IMR-90 (cell line): ENCODE measurements around the gene NUAK1. TPM values are rescaled to one million over a fixed set of nuclear protein-coding genes. Genes with fewer than 3 reads are reported as not detected.

Experiments used
- ATAC-seq: fragments of 200-7000 bp; cut with Tn5 transposase; 2 replicates; pipeline ENCODE4 v1.9.1; 2020; ENCODE audit warnings: low read depth, mild to moderate bottlenecking, moderate library complexity
- BruUV-seq: library from RNA; stranded (reverse); fragments of 400-500 nt; replicated peaks from 2 replicates; lab custom pipeline; 2021; lab: Mats Ljungman, UMichigan
- CTCF ChIA-PET: fragments of 300-600 bp; formaldehyde crosslinking; extraction: SDS; loops from one replicate; lab custom pipeline; 2021; ENCODE audit warnings: antibody characterized with exemption; lab: Yijun Ruan, JAX
- POLR2A ChIA-PET: fragments of 300-600 bp; sonication (Branson Sonifier 250); formaldehyde crosslinking; loops from one replicate; lab custom pipeline; 2022; ENCODE audit warnings: antibody characterized with exemption; ENCODE audit not compliant: unreplicated experiment; lab: Charles Lee
- DNase-seq: peaks from one replicate; pipeline ENCODE4 v3.0.0; 2013
- H2AFZ ChIP-seq: replicated peaks from 2 replicates; pipeline ENCODE3; 2013; ENCODE audit warnings: low read length, mild to moderate bottlenecking; ENCODE audit not compliant: poor library complexity
- H2AK5ac ChIP-seq: 2 replicates; pipeline ENCODE4 v1.6.1; 2013; ENCODE audit warnings: low read depth, low read length, inconsistent platforms
- H2AK9ac ChIP-seq: replicated peaks from 2 replicates; pipeline ENCODE3; 2013; ENCODE audit warnings: mild to moderate bottlenecking, low read depth, low read length, moderate library complexity; ENCODE audit not compliant: poor library complexity
- H2BK120ac ChIP-seq: 2 replicates; pipeline ENCODE4 v1.6.1; 2013; ENCODE audit warnings: low read depth, low read length, inconsistent platforms
- H2BK15ac ChIP-seq: 3 replicates; pipeline ENCODE4 v1.6.1; 2013; ENCODE audit warnings: low read depth, low read length, inconsistent platforms
- H2BK20ac ChIP-seq: 2 replicates; pipeline ENCODE4 v1.6.1; 2013; ENCODE audit warnings: low read depth, mild to moderate bottlenecking, inconsistent platforms, low read length, moderate library complexity
- H2BK5ac ChIP-seq: 2 replicates; pipeline ENCODE4 v1.6.1; 2013; ENCODE audit warnings: mild to moderate bottlenecking, low read depth, low read length, inconsistent platforms; ENCODE audit not compliant: poor library complexity, severe bottlenecking
- H3K14ac ChIP-seq: replicated peaks from 2 replicates; pipeline ENCODE4 v1.6.1; 2013; ENCODE audit warnings: low read depth, low read length, inconsistent platforms
- H3K18ac ChIP-seq: 2 replicates; pipeline ENCODE4 v1.6.1; 2013; ENCODE audit warnings: low read depth, low read length, control low read depth
- H3K23ac ChIP-seq: 2 replicates; pipeline ENCODE4 v1.6.1; 2013; ENCODE audit warnings: low read depth, low read length, inconsistent platforms
- H3K27ac ChIP-seq: 2 replicates; pipeline ENCODE4 v1.5.1; 2013; ENCODE audit warnings: mild to moderate bottlenecking, control low read depth, low read length; ENCODE audit not compliant: insufficient read depth
- H3K27me3 ChIP-seq: 2 replicates; pipeline ENCODE4 v1.6.1; 2013; ENCODE audit warnings: low read length; ENCODE audit not compliant: control insufficient read depth, insufficient read depth
- H3K36me3 ChIP-seq: 2 replicates; pipeline ENCODE4 v1.6.1; 2013; ENCODE audit warnings: low read length, mixed read lengths; ENCODE audit not compliant: control insufficient read depth, insufficient read depth
- H3K4ac ChIP-seq: 2 replicates; pipeline ENCODE4 v1.6.1; 2013; ENCODE audit warnings: low read depth, low read length, inconsistent platforms
- H3K4me1 ChIP-seq: 2 replicates; pipeline ENCODE4 v1.6.1; 2013; ENCODE audit warnings: low read length, mixed read lengths; ENCODE audit not compliant: control insufficient read depth, insufficient read depth
- H3K4me2 ChIP-seq: 2 replicates; pipeline ENCODE4 v1.6.1; 2013; ENCODE audit warnings: low read depth, mild to moderate bottlenecking, control low read depth, low read length, moderate library complexity
- H3K4me3 ChIP-seq: 2 replicates; pipeline ENCODE4 v1.5.1; 2013; ENCODE audit warnings: low read depth, mild to moderate bottlenecking, control low read depth, low read length, moderate library complexity; ENCODE audit not compliant: insufficient read depth
- H3K56ac ChIP-seq: 2 replicates; pipeline ENCODE4 v1.6.1; 2013; ENCODE audit warnings: low read length, inconsistent platforms; ENCODE audit not compliant: insufficient read depth; ENCODE audit errors: extremely low read depth
- H3K79me1 ChIP-seq, 2 experiments: 2 replicates each; pipeline ENCODE4 v1.6.1; 2013; ENCODE audit warnings: low read length in 2 of 2, inconsistent platforms in 1 of 2, low read depth in 1 of 2
- H3K9ac ChIP-seq: 2 replicates; pipeline ENCODE4 v1.6.1; 2013; ENCODE audit warnings: low read depth, low read length, control low read depth
- H3K9me1 ChIP-seq: 2 replicates; pipeline ENCODE4 v1.6.1; 2013; ENCODE audit warnings: low read length, inconsistent platforms; ENCODE audit not compliant: insufficient read depth
- H3K9me3 ChIP-seq: 2 replicates; pipeline ENCODE4 v1.6.1; 2013; ENCODE audit warnings: low read length; ENCODE audit not compliant: control insufficient read depth, insufficient read depth
- H4K20me1 ChIP-seq: 2 replicates; pipeline ENCODE4 v1.6.1; 2013; ENCODE audit warnings: low read length, inconsistent platforms; ENCODE audit not compliant: insufficient read depth
- H4K5ac ChIP-seq: 2 replicates; pipeline ENCODE4 v1.6.1; 2013; ENCODE audit warnings: mild to moderate bottlenecking, low read depth, low read length, control low read depth
- H4K8ac ChIP-seq, 2 experiments: 2 replicates each; pipeline ENCODE4 v1.6.1; 2013; ENCODE audit warnings: low read depth in 2 of 2, low read length in 2 of 2, control low read depth in 1 of 2, inconsistent platforms in 1 of 2
- H4K91ac ChIP-seq: 2 replicates; pipeline ENCODE4 v1.6.1; 2013; ENCODE audit warnings: low read depth, low read length, inconsistent platforms; ENCODE audit not compliant: insufficient read depth
- BHLHE40 ChIP-seq: fragments of 150-350 bp; IDR thresholded peaks from 2 replicates; pipeline ENCODE4 v1.6.1; 2016; ENCODE audit warnings: mild to moderate bottlenecking, low read depth, low read length
- CEBPB ChIP-seq: IDR thresholded peaks from 2 replicates; pipeline ENCODE4 v1.6.1; 2012; ENCODE audit warnings: low read depth, low read length, improper control_type of control experiment
- CHD1 ChIP-seq: IDR thresholded peaks from 2 replicates; pipeline ENCODE4 v1.6.1; 2012; ENCODE audit warnings: low read depth, low read length, improper control_type of control experiment
- FOS ChIP-seq: fragments of 150-350 bp; IDR thresholded peaks from 2 replicates; pipeline ENCODE4 v1.6.1; 2016; ENCODE audit warnings: low read depth, low read length
- MAFK ChIP-seq: IDR thresholded peaks from 2 replicates; pipeline ENCODE4 v1.6.1; 2012; ENCODE audit warnings: low read depth, low read length, improper control_type of control experiment
- MAZ ChIP-seq: IDR thresholded peaks from 2 replicates; pipeline ENCODE4 v1.6.1; 2012; ENCODE audit warnings: low read depth, mild to moderate bottlenecking, low read length, improper control_type of control experiment, moderate library complexity, borderline replicate concordance
- POLR2A ChIP-seq: IDR thresholded peaks from 2 replicates; pipeline ENCODE4 v1.6.1; 2012; ENCODE audit warnings: mild to moderate bottlenecking, low read depth, low read length
- RCOR1 ChIP-seq: IDR thresholded peaks from 2 replicates; pipeline ENCODE4 v1.6.1; 2012; ENCODE audit warnings: mild to moderate bottlenecking, low read length, improper control_type of control experiment; ENCODE audit not compliant: insufficient replicate concordance
- RFX5 ChIP-seq: IDR thresholded peaks from 2 replicates; pipeline ENCODE4 v1.8.0; 2012; ENCODE audit warnings: low read depth, mild to moderate bottlenecking, low read length, moderate library complexity
- SMC3 ChIP-seq: fragments of 150-350 bp; IDR thresholded peaks from 2 replicates; pipeline ENCODE4 v1.6.1; 2016; ENCODE audit warnings: low read depth, mild to moderate bottlenecking, antibody characterized with exemption, low read length, moderate library complexity
- WGBS, 2 experiments: methylation state at CpG; one replicate each; pipeline versions ENCODE4 v1.1.5 to v1.1.7; 2013; ENCODE audit warnings: missing lambda C conversion rate in 2 of 2; ENCODE audit not compliant: insufficient read length in 1 of 2; ENCODE audit errors: extremely low coverage in 2 of 2; 5-methylcytosine and 5-hydroxymethylcytosine counted together
- dilution Hi-C: fragments of 300-500 bp; cut with HindIII; formaldehyde crosslinking; loops from one replicate; pipeline ENCODE4 v1.14.3; 2018; ENCODE audit warnings: low sequenced_read_pairs; ENCODE audit not compliant: unreplicated experiment
- in situ Hi-C: fragments of 300-500 bp; cut with MboI; formaldehyde crosslinking; loops from 3 replicates; pipeline ENCODE4 v1.14.3; 2019; ENCODE audit warnings: low sequenced_read_pairs, inconsistent platforms, mixed read lengths
- intact Hi-C: fragments of 100-400 bp; cut with micrococcal nuclease; formaldehyde crosslinking; loops from 2 replicates; pipeline ENCODE4 v1.10.0; 2022
- polyA plus RNA-seq, 3 experiments: library from polyadenylated mRNA; depleted of rRNA; stranded (reverse); fragments of >200 nt; gene quantifications; 2 replicates each; pipeline ENCODE4 v1.2.3, GENCODE V29; 2012; ENCODE audit warnings: low replicate concordance in 1 of 3
- total RNA-seq: library from RNA; depleted of rRNA; stranded (reverse); fragments of >200 nt; gene quantifications from 2 replicates; pipeline ENCODE4 v1.2.3, GENCODE V29; 2012
- TF ChIP-seq, protein P1 (sequence below): fragments of 150-350 bp; IDR thresholded peaks from 2 replicates; pipeline ENCODE4 v1.6.1; 2017; ENCODE audit warnings: mild to moderate bottlenecking, antibody characterized with exemption, low read length, low read depth
- TF ChIP-seq, protein P2 (sequence below): fragments of 150-350 bp; IDR thresholded peaks from 2 replicates; pipeline ENCODE4 v1.6.1; 2016; ENCODE audit warnings: low read depth, mild to moderate bottlenecking, low read length, moderate library complexity, borderline replicate concordance
- TF ChIP-seq, protein P3 (sequence below): conservative IDR thresholded peaks from 2 replicates; pipeline ENCODE4 v1.5.1; 2012; ENCODE audit warnings: mild to moderate bottlenecking, low read depth, low read length, improper control_type of control experiment

The NUAK1 gene
- total and polyA plus RNA-seq, 2 of the 4 experiments (the other 2 are of a cell fraction): 4.8 to 8.8 TPM

DNA sequence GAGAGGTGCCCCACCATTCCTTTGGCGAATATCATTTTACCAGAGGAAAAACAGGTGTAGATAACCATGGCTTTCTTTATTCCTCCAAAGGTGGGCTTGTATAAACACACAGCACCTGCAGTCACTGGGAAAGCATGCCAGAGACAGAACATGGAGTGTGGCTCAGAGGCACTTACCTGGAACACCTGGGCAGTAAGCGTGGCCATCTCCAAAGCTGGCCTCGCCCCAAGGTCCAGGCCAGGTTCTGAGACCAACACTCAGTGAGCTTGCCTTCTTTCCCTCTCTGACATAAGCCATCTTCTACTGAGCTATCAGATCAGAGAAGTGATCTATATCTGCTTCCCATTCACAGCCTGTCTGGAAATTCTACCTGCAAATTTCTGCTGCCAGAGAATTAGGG lies 70.5 kb downstream of the NUAK1 start:
- CTCF ChIA-PET: interaction anchor here (0.7 to 0.9 kb wide), 2 partner anchors 9 to 889 kb away, joined by 3 to 6 read pairs; no protein-coding TSS in a partner anchor
- no peak overlapping the region for H3K4me3 ChIP-seq

More for the DNA sequence above, 70.5 kb downstream of the NUAK1 start:
- in situ Hi-C loops: no loop called here
- ATAC-seq: no peak
- no peak overlapping the region for H4K5ac ChIP-seq
- H3K4me1 ChIP-seq: peaks cover 11% of the 10 kb centered on the region
- H3K9me1 ChIP-seq: peaks cover 22% of the 10 kb centered on the region
- H3K18ac ChIP-seq: no peak overlapping the region
- peaks cover 7 to 32% of the 10 kb centered on the region in 2 experiments; a peak in 3 of 4 replicates for H3K79me1 ChIP-seq
- no TSS peak for BruUV-seq
- H3K9ac ChIP-seq: no peak overlapping the region
- no peak overlapping the region for H2AK9ac ChIP-seq
- intact Hi-C loops: no loop called here
- dilution Hi-C loops: no loop called here
- no peak for TF ChIP-seq SMC3
- TF ChIP-seq, protein P1, sequence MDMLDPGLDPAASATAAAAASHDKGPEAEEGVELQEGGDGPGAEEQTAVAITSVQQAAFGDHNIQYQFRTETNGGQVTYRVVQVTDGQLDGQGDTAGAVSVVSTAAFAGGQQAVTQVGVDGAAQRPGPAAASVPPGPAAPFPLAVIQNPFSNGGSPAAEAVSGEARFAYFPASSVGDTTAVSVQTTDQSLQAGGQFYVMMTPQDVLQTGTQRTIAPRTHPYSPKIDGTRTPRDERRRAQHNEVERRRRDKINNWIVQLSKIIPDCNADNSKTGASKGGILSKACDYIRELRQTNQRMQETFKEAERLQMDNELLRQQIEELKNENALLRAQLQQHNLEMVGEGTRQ: no peak
- TF ChIP-seq RFX5: no peak
- no peak for TF ChIP-seq BHLHE40
- TF ChIP-seq MAZ: no peak
- TF ChIP-seq CHD1: no peak
- no peak for TF ChIP-seq FOS
- TF ChIP-seq, protein P2, sequence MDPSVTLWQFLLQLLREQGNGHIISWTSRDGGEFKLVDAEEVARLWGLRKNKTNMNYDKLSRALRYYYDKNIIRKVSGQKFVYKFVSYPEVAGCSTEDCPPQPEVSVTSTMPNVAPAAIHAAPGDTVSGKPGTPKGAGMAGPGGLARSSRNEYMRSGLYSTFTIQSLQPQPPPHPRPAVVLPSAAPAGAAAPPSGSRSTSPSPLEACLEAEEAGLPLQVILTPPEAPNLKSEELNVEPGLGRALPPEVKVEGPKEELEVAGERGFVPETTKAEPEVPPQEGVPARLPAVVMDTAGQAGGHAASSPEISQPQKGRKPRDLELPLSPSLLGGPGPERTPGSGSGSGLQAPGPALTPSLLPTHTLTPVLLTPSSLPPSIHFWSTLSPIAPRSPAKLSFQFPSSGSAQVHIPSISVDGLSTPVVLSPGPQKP: no peak
- TF ChIP-seq POLR2A: no peak
- no peak for TF ChIP-seq RCOR1
- TF ChIP-seq, protein P3, sequence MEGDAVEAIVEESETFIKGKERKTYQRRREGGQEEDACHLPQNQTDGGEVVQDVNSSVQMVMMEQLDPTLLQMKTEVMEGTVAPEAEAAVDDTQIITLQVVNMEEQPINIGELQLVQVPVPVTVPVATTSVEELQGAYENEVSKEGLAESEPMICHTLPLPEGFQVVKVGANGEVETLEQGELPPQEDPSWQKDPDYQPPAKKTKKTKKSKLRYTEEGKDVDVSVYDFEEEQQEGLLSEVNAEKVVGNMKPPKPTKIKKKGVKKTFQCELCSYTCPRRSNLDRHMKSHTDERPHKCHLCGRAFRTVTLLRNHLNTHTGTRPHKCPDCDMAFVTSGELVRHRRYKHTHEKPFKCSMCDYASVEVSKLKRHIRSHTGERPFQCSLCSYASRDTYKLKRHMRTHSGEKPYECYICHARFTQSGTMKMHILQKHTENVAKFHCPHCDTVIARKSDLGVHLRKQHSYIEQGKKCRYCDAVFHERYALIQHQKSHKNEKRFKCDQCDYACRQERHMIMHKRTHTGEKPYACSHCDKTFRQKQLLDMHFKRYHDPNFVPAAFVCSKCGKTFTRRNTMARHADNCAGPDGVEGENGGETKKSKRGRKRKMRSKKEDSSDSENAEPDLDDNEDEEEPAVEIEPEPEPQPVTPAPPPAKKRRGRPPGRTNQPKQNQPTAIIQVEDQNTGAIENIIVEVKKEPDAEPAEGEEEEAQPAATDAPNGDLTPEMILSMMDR: no peak
- no peak for TF ChIP-seq MAFK
- TF ChIP-seq CEBPB: no peak
- H3K14ac ChIP-seq: no peak overlapping the region
- no CpG with 5 or more reads among the region's 3 CpGs for WGBS, 2 experiments
- H4K91ac ChIP-seq: no peak overlapping the region
- no peak overlapping the region for H3K56ac ChIP-seq
- H3K9me3 ChIP-seq: no peaks in the 10 kb centered on the region
- H4K20me1 ChIP-seq: no peaks in the 10 kb centered on the region
- no peak overlapping the region for H2AK5ac ChIP-seq
- H3K27ac ChIP-seq: no peak overlapping the region
- no peak overlapping the region for H4K8ac ChIP-seq
- H2BK120ac ChIP-seq: no peak overlapping the region
- no peak overlapping the region for H3K4me2 ChIP-seq
- DNase-seq: no peak
- no peaks in the 10 kb centered on the region for H3K27me3 ChIP-seq
- POLR2A ChIA-PET: no interaction called here
- no peak overlapping the region for H2AFZ ChIP-seq
- no peak overlapping the region for H2BK20ac ChIP-seq
- no peak overlapping the region for H2BK5ac ChIP-seq
- peaks cover 30% of the 10 kb centered on the region for H3K36me3 ChIP-seq
- no peak overlapping the region for H3K23ac ChIP-seq
- no peak overlapping the region for H2BK15ac ChIP-seq
- no peak overlapping the region for H3K4ac ChIP-seq
